SU-DHL-6 (cell line): ENCODE measurements around the gene TRIAP1.

Experiments
- CTCF ChIP-seq: fragments of 200-600 bp; sonication (generic); IDR thresholded peaks from one replicate; pipeline ENCODE4 v1.5.1; 2017; ENCODE audit warnings: antibody characterized with exemption, mild to moderate bottlenecking, low read length, moderate library complexity; ENCODE audit not compliant: insufficient read depth, poor library complexity, severe bottlenecking
- EZH2phosphoT487 ChIP-seq: fragments of 200-600 bp; sonication (generic), shearing (Covaris generic); conservative IDR thresholded peaks from 2 replicates; pipeline ENCODE4 v1.6.1; 2018; ENCODE audit warnings: mild to moderate bottlenecking, antibody characterized with exemption, low read length, moderate library complexity, mixed read lengths

- no peak for TF ChIP-seq CTCF
- no peak for TF ChIP-seq EZH2phosphoT487
Measured at GRCh38 chr12:120475643-120476042, 29.5 kb upstream of the TRIAP1 start.
